ENCODE measurements around the gene PRKX.
"Not testable (repeated sequence)": the region's sequence is repeated elsewhere in the genome, so short reads cannot be mapped to it uniquely, and the experiment has no call there.

- not testable (repeated sequence) for TF ChIP-seq TAF1 (IDR thresholded peaks at IDR 0.05; ENCODE audit: borderline replicate concordance, low read depth, low read length); POLR2A (IDR thresholded peaks at IDR 0.05; ENCODE audit: low read depth, low read length); POLR2AphosphoS5 (IDR thresholded peaks at IDR 0.05; ENCODE audit: low read depth, low read length)
Observed at GRCh38 chrX:3683236-3683635, 30.2 kb downstream of the PRKX start.

All from GM12892 (cell line).